OCI-LY7 (cell line): ENCODE data around the gene ANKRD34A.

Experiments used
- CTCF ChIP-seq: fragments of 200-600 bp; sonication (generic); conservative IDR thresholded peaks from 2 replicates; pipeline ENCODE4 v1.5.1; 2014; ENCODE audit warnings: mild to moderate bottlenecking, antibody characterized with exemption, low read length, moderate library complexity, mixed read lengths
- EZH2phosphoT487 ChIP-seq: fragments of 200-600 bp; sonication (generic); IDR thresholded peaks from 2 replicates; pipeline ENCODE4 v1.6.1; 2018; ENCODE audit warnings: low read depth, borderline replicate concordance, mild to moderate bottlenecking, mixed run types, antibody characterized with exemption, low read length, moderate library complexity, mixed read lengths

- no peak for TF ChIP-seq CTCF
- TF ChIP-seq EZH2phosphoT487 = no peak
These were observed 16.2 kb upstream of the ANKRD34A start for GRCh38 chr1:145980457-145980994.
